Endothelial cell of umbilical vein (primary cell): ENCODE results near the gene MPND. TPM values are rescaled to one million over a fixed set of nuclear protein-coding genes. Genes with fewer than 3 reads are reported as not detected.
A peak's percentile ranks its signal among the peaks of the same experiment; 100 is the strongest.

Experiments
- BruUV-seq: library from RNA; stranded (reverse); fragments of 400-500 nt; replicated peaks from 2 replicates; lab custom pipeline; 2021; lab: Mats Ljungman, UMichigan
- CTCF ChIA-PET: fragments of 300-600, 350-600 bp; sonication (Branson Sonifier 250); formaldehyde crosslinking; loops from one replicate; lab custom pipeline; 2021; ENCODE audit warnings: antibody characterized with exemption, inconsistent platforms; lab: Charles Lee
- POLR2A ChIA-PET: fragments of 300-600, 350-600 bp; sonication (Branson Sonifier 250); formaldehyde crosslinking; loops from one replicate; lab custom pipeline; 2021; ENCODE audit warnings: antibody characterized with exemption, inconsistent platforms; lab: Charles Lee
- DNase-seq: peaks from one replicate; pipeline ENCODE4 v3.0.0-alpha.2; 2011; ENCODE audit warnings: low read depth, low spot score
- FAIRE-seq: peaks from 2 replicates; lab custom pipeline; 2011; peaks lifted over from hg19 to GRCh38; lab: Jason Lieb, UNC
- H2AFZ ChIP-seq: 2 replicates; pipeline ENCODE4 v1.6.0; 2012; ENCODE audit warnings: low read depth, low read length, control low read depth, inconsistent platforms
- H3K27ac ChIP-seq: 2 replicates; pipeline ENCODE4 v1.5.1; 2011; ENCODE audit warnings: low read depth, mild to moderate bottlenecking, control low read depth, low read length, moderate library complexity; ENCODE audit not compliant: insufficient read depth
- H3K27me3 ChIP-seq, 2 experiments: 2 replicates each; pipeline versions ENCODE4 v1.6.0 to v1.6.1; 2011; ENCODE audit warnings: low read length in 2 of 2, mixed read lengths in 1 of 2; ENCODE audit not compliant: control insufficient read depth in 2 of 2, insufficient read depth in 2 of 2
- H3K36me3 ChIP-seq, 2 experiments: 2 replicates in 1 of 2; 3 replicates in 1 of 2; pipeline ENCODE4 v1.5.1; 2011; ENCODE audit warnings: low read length in 2 of 2, mild to moderate bottlenecking in 1 of 2, moderate library complexity in 1 of 2; ENCODE audit not compliant: control insufficient read depth in 2 of 2, insufficient read depth in 2 of 2; ENCODE audit errors: extremely low read depth in 1 of 2
- H3K4me1 ChIP-seq: 3 replicates; pipeline ENCODE4 v1.5.1; 2011; ENCODE audit warnings: mild to moderate bottlenecking, low read length; ENCODE audit not compliant: control insufficient read depth, insufficient read depth; ENCODE audit errors: extremely low read depth
- H3K4me2 ChIP-seq: 2 replicates; pipeline ENCODE4 v1.6.1; 2011; ENCODE audit warnings: low read length, control low read depth, mixed read lengths; ENCODE audit not compliant: insufficient read depth
- H3K4me3 ChIP-seq, 3 experiments: fragments of 200-600 bp in 1 of 3; sonication (generic), shearing (Covaris generic) in 1 of 3; replicated peaks in 1 of 3; 2 replicates each; pipeline ENCODE4 v1.5.1; 2011 to 2016; ENCODE audit warnings: control low read depth in 3 of 3, low read length in 3 of 3, mild to moderate bottlenecking in 2 of 3, inconsistent platforms in 1 of 3, low read depth in 1 of 3, moderate library complexity in 1 of 3; ENCODE audit not compliant: insufficient read depth in 1 of 3
- H3K79me2 ChIP-seq: 2 replicates; pipeline ENCODE4 v1.6.0; 2012; ENCODE audit warnings: low read length, inconsistent platforms; ENCODE audit not compliant: control insufficient read depth, insufficient read depth
- H3K9ac ChIP-seq: replicated peaks from 2 replicates; pipeline ENCODE3; 2011; ENCODE audit warnings: low read length, control low read depth; ENCODE audit not compliant: insufficient read depth; ENCODE audit errors: extremely low read depth
- H3K9me1 ChIP-seq: replicated peaks from 3 replicates; pipeline ENCODE4 v1.6.0; 2011; ENCODE audit warnings: mild to moderate bottlenecking, low read length; ENCODE audit not compliant: control insufficient read depth, insufficient read depth; ENCODE audit errors: extremely low read depth
- H3K9me3 ChIP-seq: replicated peaks from 2 replicates; pipeline ENCODE4 v1.5.1; 2012; ENCODE audit warnings: low read length, inconsistent platforms; ENCODE audit not compliant: control insufficient read depth, insufficient read depth
- H4K20me1 ChIP-seq: replicated peaks from 2 replicates; pipeline ENCODE3; 2011; ENCODE audit warnings: mild to moderate bottlenecking, low read length; ENCODE audit not compliant: control insufficient read depth, insufficient read depth; ENCODE audit errors: extremely low read depth
- JUN ChIP-seq: IDR thresholded peaks from 2 replicates; pipeline ENCODE4 v1.6.1; 2011; ENCODE audit warnings: borderline replicate concordance, low read depth; ENCODE audit not compliant: insufficient read length, insufficient read depth
- MYC ChIP-seq: IDR thresholded peaks from one replicate; pipeline ENCODE4 v1.6.1; 2011; ENCODE audit warnings: mild to moderate bottlenecking, low read depth, low read length
- POLR2A ChIP-seq: IDR thresholded peaks from 2 replicates; pipeline ENCODE4 v1.6.1; 2012; ENCODE audit warnings: low read depth, mild to moderate bottlenecking, control low read depth, low read length
- POLR2AphosphoS5 ChIP-seq: IDR thresholded peaks from 2 replicates; pipeline ENCODE4 v1.6.1; 2012; ENCODE audit warnings: low read depth, mild to moderate bottlenecking, control low read depth, low read length, moderate library complexity; ENCODE audit not compliant: insufficient read depth
- dilution Hi-C: fragments of 300-500 bp; cut with MboI; formaldehyde crosslinking; loops from one replicate; pipeline ENCODE4 v1.15.0; 2019; ENCODE audit warnings: low sequenced_read_pairs; ENCODE audit not compliant: extremely low pct_ligation_motif_present
- intact Hi-C: fragments of 100-400 bp; cut with micrococcal nuclease; formaldehyde crosslinking; loops from one replicate; pipeline ENCODE4 v1.10.0; 2022
- polyA plus RNA-seq, 4 experiments: library from polyadenylated mRNA; depleted of rRNA in 3 of 4; stranded (reverse) in 3 of 4; unstranded in 1 of 4; fragments of >200 nt; gene quantifications; 2 replicates each; pipeline versions ENCODE4 v1.2.1 to v1.2.3, GENCODE V29; 2011 to 2012; ENCODE audit warnings: missing spikeins in 1 of 4
- total RNA-seq: library from RNA; stranded (reverse); gene quantifications from 2 replicates; pipeline ENCODE4 v1.2.3, GENCODE V29; 2021

The MPND gene
- total and polyA plus RNA-seq, 2 donors (not counting 3 experiments of a cell fraction or from before 2014, with no cell fraction given): 14.8 to 21.1 TPM

- Histone ChIP-seq H3K27me3 (no peaks in the 10 kb centered on the region), H3K9me3 (no peaks in the 10 kb centered on the region), H3K4me1 (no peaks in the 10 kb centered on the region), H3K9ac (no peak overlapping the region), H3K4me2 (no peak overlapping the region), H2AFZ (no peak overlapping the region), H4K20me1 (no peaks in the 10 kb centered on the region), H3K4me3 (no peak overlapping the region), H3K36me3 (no peaks in the 10 kb centered on the region), H3K27ac (no peak overlapping the region), H3K9me1 (no peaks in the 10 kb centered on the region), H3K79me2 (peaks cover 26% of the 10 kb centered on the region)
- intact Hi-C loops (no loop called here), dilution Hi-C loops (no loop called here)
- FAIRE-seq: no peak
- ChIA-PET POLR2A (no interaction called here), CTCF (no interaction called here)
- DNase-seq: no peak
- TF ChIP-seq JUN: no peak
- no peak for TF ChIP-seq MYC
- TF ChIP-seq POLR2AphosphoS5: no peak
- TF ChIP-seq POLR2A: no peak
- TSS peak; percentile 30 for BruUV-seq
Measured at GRCh38 chr19:4409123-4409933, 66.0 kb downstream of the MPND start.

Other genes with a start within 250 kb of the MPND start
- 171 TPM in 2 replicates for gene MAP2K2, start 219.4 kb upstream of the MPND start, total RNA-seq
- gene MAP2K2, start 219.4 kb upstream of the MPND start, polyA plus RNA-seq: 126 and 161 TPM in 2 replicates
- not detected in 2 replicates for gene CREB3L3, start 189.9 kb upstream of the MPND start, total RNA-seq
- gene CREB3L3, start 189.9 kb upstream of the MPND start, polyA plus RNA-seq: not detected in 2 replicates
- 26.9 and 28.1 TPM in 2 replicates for gene SIRT6, start 161.0 kb upstream of the MPND start, total RNA-seq
- gene SIRT6, start 161.0 kb upstream of the MPND start, polyA plus RNA-seq: 36.6 and 41.2 TPM in 2 replicates
- 0.18 and 0.27 TPM in 2 replicates for gene ANKRD24, start 160.9 kb upstream of the MPND start, total RNA-seq
- gene ANKRD24, start 160.9 kb upstream of the MPND start, polyA plus RNA-seq: 0.07 and 0.08 TPM in 2 replicates
- gene EBI3, start 114.0 kb upstream of the MPND start, total RNA-seq: 0.29 and 0.46 TPM in 2 replicates
- gene EBI3, start 114.0 kb upstream of the MPND start, polyA plus RNA-seq: 1.0 and 1.8 TPM in 2 replicates
- 21.5 and 23.0 TPM in 2 replicates for gene YJU2, start 96.5 kb upstream of the MPND start, total RNA-seq
- gene YJU2, start 96.5 kb upstream of the MPND start, polyA plus RNA-seq: 20.7 and 22.9 TPM in 2 replicates
- not detected in 2 replicates for gene SHD, start 64.3 kb upstream of the MPND start, total RNA-seq
- not detected in 2 replicates for gene SHD, start 64.3 kb upstream of the MPND start, polyA plus RNA-seq
- gene TMIGD2, start 41.2 kb upstream of the MPND start, total RNA-seq: not detected in 2 replicates
- gene TMIGD2, start 41.2 kb upstream of the MPND start, polyA plus RNA-seq: not detected in 2 replicates
- 25.8 and 26.0 TPM in 2 replicates for gene FSD1, start 39.0 kb upstream of the MPND start, total RNA-seq
- gene FSD1, start 39.0 kb upstream of the MPND start, polyA plus RNA-seq: 55.5 and 95.4 TPM in 2 replicates
- gene STAP2, start 4.7 kb upstream of the MPND start, total RNA-seq: 11.8 and 12.2 TPM in 2 replicates
- 21.7 and 21.8 TPM in 2 replicates for gene STAP2, start 4.7 kb upstream of the MPND start, polyA plus RNA-seq
- 143 and 153 TPM in 2 replicates for gene SH3GL1, start 57.0 kb downstream of the MPND start, total RNA-seq
- gene SH3GL1, start 57.0 kb downstream of the MPND start, polyA plus RNA-seq: 145 and 191 TPM in 2 replicates
- 44.5 and 47.8 TPM in 2 replicates for gene CHAF1A, start 59.1 kb downstream of the MPND start, total RNA-seq
- 19.5 and 32.1 TPM in 2 replicates for gene CHAF1A, start 59.1 kb downstream of the MPND start, polyA plus RNA-seq
- 78.5 and 84.5 TPM in 2 replicates for gene UBXN6, start 114.2 kb downstream of the MPND start, total RNA-seq
- 93.7 and 171 TPM in 2 replicates for gene UBXN6, start 114.2 kb downstream of the MPND start, polyA plus RNA-seq
- 79.6 and 89.9 TPM in 2 replicates for gene HDGFL2, start 128.7 kb downstream of the MPND start, total RNA-seq
- gene HDGFL2, start 128.7 kb downstream of the MPND start, polyA plus RNA-seq: 27.2 and 39.1 TPM in 2 replicates
- not detected in 2 replicates for gene PLIN4, start 174.9 kb downstream of the MPND start, total RNA-seq
- gene PLIN4, start 174.9 kb downstream of the MPND start, polyA plus RNA-seq: 0.01 TPM in 1 of 2 replicates, not detected in the other
- 0.24 TPM in 1 of 2 replicates, not detected in the other for gene PLIN5, start 191.7 kb downstream of the MPND start, total RNA-seq
- 0.17 and 0.24 TPM in 2 replicates for gene PLIN5, start 191.7 kb downstream of the MPND start, polyA plus RNA-seq
- 0.31 and 0.42 TPM in 2 replicates for gene LRG1, start 196.5 kb downstream of the MPND start, total RNA-seq
- gene LRG1, start 196.5 kb downstream of the MPND start, polyA plus RNA-seq: 0.21 and 0.24 TPM in 2 replicates
- gene SEMA6B, start 216.1 kb downstream of the MPND start, total RNA-seq: 166 and 176 TPM in 2 replicates
- gene SEMA6B, start 216.1 kb downstream of the MPND start, polyA plus RNA-seq: 97.8 and 108 TPM in 2 replicates